GM21423 (cell line): ENCODE data around the gene ATP5ME.

Experiments used
- ATAC-seq: cut with Tn5 transposase; IDR thresholded peaks from one replicate; pipeline ENCODE4 v1.9.1; 2021; ENCODE audit warnings: mild to moderate bottlenecking, moderate library complexity; ENCODE audit not compliant: unreplicated experiment

The ATP5ME gene

GRCh38 chr4:623914-624566 is 50.0 kb downstream of the ATP5ME start:
- ATAC-seq = no peak

- ATAC-seq = no peak
Observed at GRCh38 chr4:622996-623913, 50.8 kb downstream of the ATP5ME start.
